Limb (tissue), 2 donors: ENCODE results near the gene ADCY5.
A peak's percentile ranks its signal among the peaks of the same experiment; 100 is the strongest.

Experiments
- DNase-seq, 2 donors: peaks; one replicate each; pipeline ENCODE4 v3.0.0-alpha.2; 2016; ENCODE audit errors: extremely low spot score in 2 of 2

The ADCY5 gene

GRCh38 chr3:123429362-123430125, 19.3 kb downstream of the ADCY5 start:
- DNase-seq: no peak

- DNase-seq: no peak
Measured at GRCh38 chr3:123424999-123425712, 23.7 kb downstream of the ADCY5 start.

DNA sequence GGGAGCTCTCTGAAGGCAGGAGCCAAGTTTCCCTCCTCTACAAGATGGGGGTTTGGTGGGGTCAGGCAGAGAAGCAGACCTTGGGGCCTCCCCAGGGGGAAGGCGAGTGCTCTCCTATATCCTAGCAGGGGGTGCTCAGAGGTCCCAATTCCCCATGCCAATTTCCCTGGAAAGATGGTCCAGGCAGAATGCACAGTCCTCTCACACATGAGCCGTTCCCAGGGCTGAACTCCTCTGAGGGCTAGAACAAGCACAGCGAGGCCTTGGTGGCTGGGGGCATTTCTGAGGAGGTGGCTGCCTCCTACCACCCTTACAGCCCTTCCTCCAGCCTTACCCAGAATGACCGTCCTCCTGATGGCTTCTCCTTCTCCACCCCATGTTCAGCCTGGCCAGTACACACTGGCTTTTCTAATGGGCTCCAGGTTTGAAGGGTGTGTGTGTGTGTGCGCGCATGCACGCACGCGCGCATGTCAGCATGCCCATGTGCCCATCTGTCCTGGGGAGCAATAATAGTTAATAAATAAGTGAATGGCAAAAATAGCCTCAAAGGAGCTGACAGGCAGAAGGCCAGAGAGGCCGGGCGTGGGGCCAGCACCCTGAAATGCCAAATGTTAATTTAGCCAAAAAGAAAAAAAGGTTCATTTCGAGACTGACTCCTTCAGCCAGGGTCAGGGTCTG, 24.4 kb downstream of the ADCY5 start:
- DNase-seq: no peak

- no peak for DNase-seq
Measured at GRCh38 chr3:123423806-123424205, 25.1 kb downstream of the ADCY5 start.

DNA sequence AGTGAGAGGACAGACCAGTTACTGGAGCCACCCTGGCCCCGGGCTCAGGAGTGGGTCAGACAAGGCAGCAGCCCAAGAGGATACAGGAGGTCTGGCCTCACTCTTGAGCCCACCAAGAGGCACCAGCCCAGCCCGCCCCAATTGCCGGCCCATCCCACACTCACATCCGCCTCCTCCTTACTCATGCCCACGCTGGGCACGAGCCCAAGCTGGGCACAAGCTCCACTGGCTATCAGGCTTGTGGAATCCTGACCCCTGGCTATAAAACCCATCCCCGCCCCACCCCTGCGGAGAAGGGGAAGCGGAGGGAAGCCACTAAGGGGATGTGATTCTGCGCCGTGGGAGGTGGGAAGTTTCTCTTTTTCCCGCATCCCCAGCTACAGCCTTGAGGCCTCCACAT, 25.9 kb downstream of the ADCY5 start:
- no peak for DNase-seq

GRCh38 chr3:123422457-123422856, 26.4 kb downstream of the ADCY5 start:
- DNase-seq: no peak

DNA sequence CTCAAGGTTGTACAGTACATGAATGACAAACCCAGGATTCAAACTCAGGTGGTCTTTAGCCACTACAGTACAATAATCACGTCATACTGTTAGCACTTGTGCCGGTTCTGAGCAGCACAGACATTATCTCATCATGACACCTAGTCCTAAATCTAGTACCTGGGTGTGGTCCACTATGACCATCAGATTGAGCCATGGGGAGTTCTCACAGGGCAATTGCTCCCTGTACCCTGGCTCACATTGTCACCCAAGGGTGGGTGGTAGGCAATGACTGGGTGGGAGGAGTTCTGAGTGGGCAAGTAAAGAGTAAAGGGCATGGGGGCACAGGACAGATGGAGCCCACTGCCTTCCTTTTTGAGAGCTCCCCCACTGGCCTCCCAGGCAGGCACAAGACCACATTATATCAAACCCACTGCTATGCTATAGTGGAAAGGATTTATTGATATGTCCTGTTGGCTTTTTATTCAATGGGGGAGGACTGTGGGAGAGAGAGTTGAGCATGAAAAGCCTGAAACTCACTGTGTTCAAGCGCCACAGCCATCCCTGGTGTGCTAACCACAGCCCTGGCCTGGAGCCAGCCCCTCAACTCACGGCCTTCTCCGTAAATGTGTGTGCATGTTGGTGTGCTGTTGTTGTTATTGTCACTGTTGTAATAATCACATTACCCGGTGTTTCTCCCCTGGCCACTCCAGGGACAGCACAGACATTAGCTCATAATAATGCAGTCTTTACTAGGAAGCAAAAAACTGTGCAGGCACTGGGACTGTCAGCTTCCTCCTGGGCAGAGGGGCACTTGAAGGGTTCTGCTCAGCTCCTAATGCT, 27.3 kb downstream of the ADCY5 start:
- DNase-seq: peak; percentile 15 to 70

DNA sequence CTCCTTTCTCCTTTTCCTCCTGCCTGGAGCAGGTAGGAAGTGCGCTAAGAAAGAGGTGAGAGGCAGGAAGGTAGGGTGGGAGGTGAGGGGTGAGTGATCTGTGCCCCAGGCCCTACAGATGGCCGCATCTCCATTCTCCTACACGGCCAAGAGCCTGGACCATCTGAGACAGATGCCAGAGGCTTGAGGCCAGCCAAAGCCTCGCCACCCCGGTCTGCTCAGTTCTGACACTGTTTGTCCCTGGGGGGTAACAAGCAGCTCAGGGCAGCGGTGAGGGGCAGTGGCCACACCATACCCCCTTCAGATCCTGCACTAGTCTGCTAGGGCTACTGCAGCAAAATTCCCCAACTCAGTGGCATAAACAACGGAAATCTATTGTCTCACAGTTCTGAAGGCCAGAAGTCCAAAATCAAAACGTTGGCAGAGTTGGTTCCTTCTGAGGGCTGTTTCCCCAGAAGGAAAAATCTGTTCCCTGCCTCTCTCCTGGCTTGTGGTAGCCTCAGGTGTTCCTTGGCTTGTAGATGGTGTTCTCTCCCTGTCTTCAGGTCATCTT, 28.4 kb downstream of the ADCY5 start:
- DNase-seq: no peak

DNA sequence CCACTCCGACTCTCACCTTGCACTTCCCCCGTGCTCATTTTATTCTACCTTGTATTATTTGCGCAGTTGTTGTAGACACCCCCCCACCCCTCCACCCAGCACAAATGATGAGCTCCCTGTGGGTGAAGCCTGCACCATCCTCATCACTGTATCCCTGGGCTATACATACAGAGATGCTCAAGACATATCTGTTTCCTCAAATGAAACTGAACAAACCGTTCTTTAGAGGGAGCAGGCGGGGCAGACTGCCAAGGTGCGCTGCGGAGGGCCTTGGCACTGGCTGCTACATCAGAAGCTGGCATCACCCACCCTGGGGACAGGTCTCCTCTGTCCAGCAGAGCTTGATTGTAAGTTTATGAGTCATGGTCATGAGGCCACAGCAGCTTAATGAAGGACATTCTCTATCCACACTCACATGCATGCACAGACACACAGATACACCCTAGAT, 29.0 kb downstream of the ADCY5 start:
- DNase-seq: no peak

DNA sequence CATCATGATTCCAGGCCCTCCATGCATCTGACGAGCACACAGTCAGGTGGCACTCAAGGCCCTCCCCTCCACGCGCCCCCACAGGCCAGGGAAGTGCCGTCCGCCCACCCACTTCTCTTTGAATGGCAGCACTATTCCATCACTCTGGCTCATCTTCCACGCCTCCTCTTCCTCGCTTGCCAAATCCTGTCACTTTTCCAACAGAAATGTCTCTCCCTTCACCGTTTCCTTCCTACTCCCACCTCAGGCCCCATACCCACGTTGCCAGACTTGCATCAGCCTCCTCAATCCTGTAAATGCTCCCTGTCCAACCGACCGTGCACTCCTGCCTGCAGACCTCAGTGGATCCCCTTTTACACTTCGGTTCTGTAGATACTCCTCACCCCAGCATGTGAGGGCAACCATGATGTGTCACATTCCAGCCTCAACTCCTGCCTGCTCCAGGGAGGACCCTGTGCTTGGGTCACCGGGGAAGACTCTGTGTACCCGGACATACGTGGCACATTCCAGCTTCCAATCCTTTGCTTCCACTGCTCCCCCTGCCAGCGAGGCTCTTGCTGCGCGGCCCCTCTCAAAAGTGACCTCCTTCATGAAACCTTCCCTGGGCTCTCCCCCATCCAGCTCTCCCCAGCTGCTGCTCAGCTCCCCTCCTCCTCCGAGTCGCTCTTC, 29.6 kb downstream of the ADCY5 start:
- no peak for DNase-seq

DNA sequence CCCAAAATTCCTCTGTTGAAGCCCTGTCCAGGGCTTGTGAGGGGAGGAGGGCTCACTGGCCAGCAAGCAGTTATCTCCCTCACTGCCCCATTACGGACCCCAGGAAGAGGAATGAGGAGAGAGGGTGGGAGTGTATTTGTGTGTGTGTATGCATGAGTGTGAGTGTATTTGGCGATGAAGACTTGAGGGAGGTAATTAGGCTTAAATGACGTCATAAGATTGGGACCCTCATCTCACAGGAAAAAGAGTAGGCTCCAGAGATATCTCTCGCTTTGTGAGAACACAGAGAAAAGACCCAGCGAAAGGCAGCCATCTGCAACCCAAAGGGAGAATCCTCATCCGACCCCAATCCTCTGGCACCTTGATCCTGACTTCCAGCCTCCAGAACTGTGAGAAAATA, 32.2 kb downstream of the ADCY5 start:
- DNase-seq: no peak

GRCh38 chr3:123416173-123416572, 32.7 kb downstream of the ADCY5 start:
- no peak for DNase-seq

DNA sequence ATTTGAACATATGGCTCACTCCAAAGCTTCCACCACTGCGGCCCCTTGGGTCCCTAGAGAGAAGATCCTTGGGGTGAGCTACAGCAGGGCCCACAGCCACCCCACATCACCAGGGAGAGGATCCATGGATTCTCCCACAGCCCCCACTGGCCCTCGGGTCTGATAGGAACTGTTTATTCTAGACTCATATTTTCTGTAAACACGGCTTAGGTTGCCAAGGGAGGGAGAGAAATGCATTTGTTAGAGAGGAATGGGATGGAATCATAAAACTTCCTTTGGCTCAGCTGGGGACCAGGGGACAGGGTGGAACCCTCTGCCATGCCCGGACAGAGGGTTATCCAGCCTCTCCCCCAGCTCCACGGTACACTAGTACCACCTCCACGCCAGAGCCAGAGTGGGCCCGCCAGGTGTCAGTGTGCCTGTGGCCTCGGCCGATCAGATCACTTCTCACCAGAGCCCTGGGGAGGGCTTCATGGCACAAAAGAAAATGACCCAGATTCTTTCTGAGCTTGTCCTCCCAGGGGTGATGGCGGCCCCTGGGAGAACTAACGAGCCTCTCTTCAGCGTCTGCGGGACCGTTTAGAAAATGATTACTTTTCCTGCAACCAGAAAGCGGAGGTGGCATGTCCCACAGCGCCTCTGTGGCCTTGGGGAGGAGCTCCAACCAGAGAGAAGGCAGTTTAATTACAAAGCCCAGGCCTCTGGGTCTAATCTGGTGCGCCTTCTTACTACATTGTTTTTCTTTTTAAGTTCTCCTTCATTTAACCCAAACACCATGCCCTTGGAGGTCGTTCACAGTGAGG, 33.7 kb downstream of the ADCY5 start:
- no peak for DNase-seq

- DNase-seq: peak; percentile 52 to 69
Measured at GRCh38 chr3:123412811-123413604, 35.9 kb downstream of the ADCY5 start.

DNA sequence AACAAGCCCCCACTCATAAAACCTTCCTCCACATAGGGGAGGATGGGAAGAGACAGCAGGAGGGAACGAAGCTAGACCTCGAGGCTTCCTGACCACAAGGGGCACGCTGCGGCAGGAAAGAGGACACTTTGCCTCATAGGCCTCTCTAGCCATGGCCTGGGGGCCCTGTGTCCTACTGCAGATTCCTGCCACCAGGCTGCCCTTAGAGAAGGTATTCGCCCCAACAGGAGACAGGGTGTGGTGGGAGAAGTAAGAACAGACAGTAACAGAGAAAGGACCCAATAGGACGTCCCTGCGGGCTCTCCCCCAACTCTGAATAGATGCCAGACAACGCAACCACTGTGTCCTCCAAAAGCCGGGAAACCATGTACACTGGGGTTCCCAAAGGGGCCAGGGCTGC, 36.8 kb downstream of the ADCY5 start:
- no peak for DNase-seq

GRCh38 chr3:123411340-123412040, 37.4 kb downstream of the ADCY5 start:
- DNase-seq: no peak

DNA sequence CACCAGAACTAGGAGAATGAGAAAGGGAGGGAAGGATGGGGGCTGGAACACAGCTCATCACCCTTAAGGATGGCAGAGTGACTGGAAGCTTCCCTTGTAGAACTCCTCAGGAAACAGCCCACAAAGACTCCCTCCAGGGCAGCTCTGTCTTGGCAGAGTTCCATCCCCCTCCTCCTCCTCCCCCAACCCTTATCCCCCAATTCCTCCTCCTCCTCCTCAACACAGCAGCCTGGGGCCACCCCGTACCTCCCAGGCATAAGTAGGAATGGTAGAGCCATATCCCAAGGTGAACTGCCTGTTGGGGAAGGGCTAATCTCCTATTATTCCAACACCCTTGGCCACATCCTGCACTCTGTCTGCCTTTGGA, 38.8 kb downstream of the ADCY5 start:
- no peak for DNase-seq

DNA sequence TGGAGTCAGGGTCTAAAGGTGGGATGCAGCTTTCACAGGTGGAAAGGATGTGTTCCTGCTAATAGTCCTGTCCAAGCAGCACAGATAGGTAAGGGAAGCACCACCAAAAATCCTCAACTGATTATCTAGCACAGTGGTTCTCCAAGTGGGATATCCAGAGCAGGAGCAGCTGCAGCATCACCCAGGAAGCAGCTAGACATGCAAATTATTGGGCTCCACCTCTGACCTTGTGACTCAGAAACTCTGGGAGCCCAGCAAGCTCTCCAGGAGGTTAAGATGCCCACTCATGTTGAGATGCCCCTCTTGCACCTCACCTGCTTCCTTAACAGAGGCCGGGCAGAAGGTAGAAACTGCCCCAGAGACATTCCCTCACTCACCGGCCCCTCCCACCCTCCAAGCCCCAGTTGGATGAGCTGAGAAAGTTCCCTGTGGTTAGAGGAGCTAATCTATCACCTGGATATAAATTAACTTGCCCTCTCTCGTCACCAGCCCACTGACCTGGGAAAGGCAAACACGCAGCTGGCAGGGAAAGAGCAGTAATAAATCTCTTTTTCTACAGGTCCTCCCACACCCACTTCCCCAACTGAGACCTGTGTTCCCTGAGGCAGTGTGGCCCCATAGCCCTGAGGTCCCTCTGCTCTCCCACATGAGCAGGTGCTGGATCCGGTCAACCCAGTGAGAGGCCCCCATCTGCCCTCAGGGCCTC, 39.3 kb downstream of the ADCY5 start:
- DNase-seq: no peak
